HEK293 (cell line): ENCODE measurements around the gene DHDH.
"Not testable (repeated sequence)": the region's sequence is repeated elsewhere in the genome, so short reads cannot be mapped to it uniquely, and the experiment has no call there.

Experiments used
- ZBTB1 ChIP-seq: fragments of 450-650 bp; formaldehyde crosslinking; IDR thresholded peaks from 2 replicates; pipeline ENCODE4 v1.5.1; 2016; ENCODE audit warnings: missing biosample characterization, missing genetic modification characterization
- ZBTB17 ChIP-seq: fragments of 450-650 bp; formaldehyde crosslinking; IDR thresholded peaks from 2 replicates; pipeline ENCODE4 v1.5.1; 2016; ENCODE audit warnings: missing biosample characterization, missing genetic modification characterization
- ZNF112 ChIP-seq: fragments of 450-650 bp; formaldehyde crosslinking; IDR thresholded peaks from 2 replicates; pipeline ENCODE4 v1.5.0; 2017; ENCODE audit warnings: missing biosample characterization, missing genetic modification characterization
- ZNF266 ChIP-seq: fragments of 450-650 bp; formaldehyde crosslinking; IDR thresholded peaks from 2 replicates; pipeline ENCODE4 v1.5.1; 2016; ENCODE audit warnings: missing biosample characterization, missing genetic modification characterization, low read depth
- ZNF335 ChIP-seq: fragments of 450-650 bp; formaldehyde crosslinking; conservative IDR thresholded peaks from 2 replicates; pipeline ENCODE4 v1.5.1; 2016; ENCODE audit warnings: missing biosample characterization, missing genetic modification characterization
- ZNF639 ChIP-seq: fragments of 450-650 bp; formaldehyde crosslinking; IDR thresholded peaks from 2 replicates; pipeline ENCODE4 v1.5.1; 2016; ENCODE audit warnings: missing biosample characterization, missing genetic modification characterization

- not testable (repeated sequence) for TF ChIP-seq ZNF266 (tag by site-specific recombination); ZNF112 (tag by site-specific recombination); ZBTB17; ZNF639 (tag by site-specific recombination); ZNF335 (tag by site-specific recombination); ZBTB1 (tag by site-specific recombination)
Observed at GRCh38 chr19:48902291-48902690, 31.2 kb upstream of the DHDH start.
